Liver (tissue), 9 donors: ENCODE data around the gene E2F8. TPM values are rescaled to one million over a fixed set of nuclear protein-coding genes. Genes with fewer than 3 reads are reported as not detected.

ENCODE experiments used
- DNase-seq: peaks from one replicate; pipeline ENCODE4 v3.0.0-alpha.2; 2017; ENCODE audit warnings: low spot score
- H3K27ac ChIP-seq, 2 donors: one replicate each; pipeline ENCODE4 v1.7.0; 2013; ENCODE audit warnings: inconsistent platforms in 2 of 2, low read length in 2 of 2, control low read depth in 1 of 2, low read depth in 1 of 2, mild to moderate bottlenecking in 1 of 2
- H3K27me3 ChIP-seq, 4 donors: one replicate each; pipeline versions ENCODE4 v1.6.1 to v1.7.0; 2013; ENCODE audit warnings: low read length in 3 of 4, inconsistent platforms in 1 of 4, mild to moderate bottlenecking in 1 of 4, moderate library complexity in 1 of 4; ENCODE audit not compliant: control insufficient read depth in 4 of 4, insufficient read depth in 4 of 4
- H3K36me3 ChIP-seq, 4 donors: one replicate each; pipeline versions ENCODE4 v1.6.1 to v1.7.0; 2013; ENCODE audit warnings: low read length in 3 of 4, mild to moderate bottlenecking in 3 of 4, low read depth in 1 of 4, moderate library complexity in 1 of 4; ENCODE audit not compliant: control insufficient read depth in 4 of 4, insufficient read depth in 3 of 4
- H3K4me1 ChIP-seq, 4 donors: one replicate each; pipeline versions ENCODE4 v1.6.1 to v1.7.0; 2013; ENCODE audit warnings: low read length in 3 of 4, mild to moderate bottlenecking in 3 of 4, moderate library complexity in 1 of 4; ENCODE audit not compliant: control insufficient read depth in 4 of 4, insufficient read depth in 4 of 4
- H3K4me3 ChIP-seq, 3 donors: one replicate each; pipeline versions ENCODE4 v1.6.1 to v1.7.0; 2013; ENCODE audit warnings: low read length in 3 of 3, control low read depth in 1 of 3, low read depth in 1 of 3, mild to moderate bottlenecking in 1 of 3
- H3K9ac ChIP-seq, 2 donors: one replicate each; pipeline ENCODE4 v1.7.0; 2013; ENCODE audit warnings: low read length in 2 of 2, mild to moderate bottlenecking in 2 of 2, moderate library complexity in 2 of 2, control low read depth in 1 of 2, low read depth in 1 of 2
- H3K9me3 ChIP-seq, 4 donors: one replicate each; pipeline versions ENCODE4 v1.6.1 to v1.7.0; 2013; ENCODE audit warnings: low read length in 3 of 4; ENCODE audit not compliant: control insufficient read depth in 4 of 4
- EGR1 ChIP-seq, 2 donors: IDR thresholded peaks; 2 replicates each; pipeline ENCODE4 v1.6.1; 2016 to 2018; ENCODE audit warnings: antibody characterized with exemption in 2 of 2, low read depth in 2 of 2
- FOXA2 ChIP-seq: IDR thresholded peaks from 2 replicates; pipeline ENCODE4 v1.6.1; 2016; ENCODE audit warnings: antibody characterized with exemption
- GABPA ChIP-seq, 2 donors: IDR thresholded peaks in 1 of 2; conservative IDR thresholded peaks in 1 of 2; 2 replicates each; pipeline ENCODE4 v1.6.1; 2016; ENCODE audit warnings: antibody characterized with exemption in 2 of 2, mild to moderate bottlenecking in 1 of 2, moderate library complexity in 1 of 2
- HNF4A ChIP-seq, 2 donors: conservative IDR thresholded peaks; 2 replicates each; pipeline ENCODE4 v1.6.1; 2016; ENCODE audit warnings: antibody characterized with exemption in 2 of 2, mild to moderate bottlenecking in 2 of 2
- HNF4G ChIP-seq: IDR thresholded peaks from 2 replicates; pipeline ENCODE4 v1.6.1; 2016; ENCODE audit warnings: antibody characterized with exemption
- JUND ChIP-seq, 2 donors: IDR thresholded peaks; 2 replicates each; pipeline ENCODE4 v1.6.1; 2016; ENCODE audit warnings: antibody characterized with exemption in 2 of 2
- RAD21 ChIP-seq, 2 donors: IDR thresholded peaks; 2 replicates each; pipeline ENCODE4 v1.6.1; 2016; ENCODE audit warnings: antibody characterized with exemption in 2 of 2, mild to moderate bottlenecking in 2 of 2
- REST ChIP-seq: IDR thresholded peaks from 2 replicates; pipeline ENCODE4 v1.6.1; 2016; ENCODE audit warnings: antibody characterized with exemption, mild to moderate bottlenecking
- RXRA ChIP-seq, 2 donors: IDR thresholded peaks; 2 replicates each; pipeline ENCODE4 v1.6.1; 2017 to 2018; ENCODE audit warnings: antibody characterized with exemption in 2 of 2, mild to moderate bottlenecking in 1 of 2
- SP1 ChIP-seq: IDR thresholded peaks from 2 replicates; pipeline ENCODE4 v1.6.1; 2018; ENCODE audit warnings: antibody characterized with exemption, mild to moderate bottlenecking
- YY1 ChIP-seq: IDR thresholded peaks from 2 replicates; pipeline ENCODE4 v1.6.1; 2016; ENCODE audit warnings: antibody characterized with exemption, mild to moderate bottlenecking
- WGBS: extraction: QIAGEN DNeasy Blood & Tissue Kit; methylation state at CpG from one replicate; pipeline ENCODE4 v1.1.7; 2013; 5-methylcytosine and 5-hydroxymethylcytosine counted together
- polyA plus RNA-seq, 2 donors: library from polyadenylated mRNA; stranded (reverse) in 1 of 2; unstranded in 1 of 2; fragments of 200-250 nt in 1 of 2; fragments of >200 nt in 1 of 2; fragmentation: Nextera tagmentation in 1 of 2; extraction: Ambion mirVana in 1 of 2; gene quantifications; one replicate each; pipeline versions ENCODE4 v1.2.1 to v1.2.3, GENCODE V29; 2013 to 2015
- total RNA-seq, 2 donors: library from RNA; depleted of rRNA; stranded (reverse); fragments of >200 nt; gene quantifications; one replicate each; pipeline ENCODE4 v1.2.3, GENCODE V29; 2014
- donor health status: healthy.
- donor health status: healthy.
- donor health status: healthy.
- donor health status: healthy.
- donor health status: healthy.

The E2F8 gene
- total RNA-seq (1 to 10 TPM in 1 of 2 donors, not detected in 1; 9.6 TPM), polyA plus RNA-seq (under 1 TPM; 0.14 to 0.66 TPM)

GRCh38 chr11:19240420-19241259 is at the start of gene E2F8:
Gene E2F8 (minus strand): TSS chr11:19240945. CDS start chr11:19240121, 824 bp downstream.
- Histone ChIP-seq H3K9ac (no peak within 1 kb of the TSS), H3K27me3 (peaks cover 0 to 3% (median 2%) of the 10 kb centered on the region in 4 donors), H3K4me3 (peak within 1 kb of the TSS; percentile 39 to 84 (median 57)), H3K4me1 (peaks cover 6 to 22% (median 19%) of the 10 kb centered on the region in 4 donors), H3K36me3 (no peaks in the 10 kb centered on the region), H3K27ac (no peak within 1 kb of the TSS), H3K9me3 (no peaks in the 10 kb centered on the region)
- DNase-seq: peak; percentile 97
- WGBS: 1% methylated on average over 59 of the region's 59 CpGs
- TF ChIP-seq REST (peak; percentile 47), SP1 (peak; percentile 49), FOXA2 (no peak), GABPA (IDR thresholded peaks at IDR 0.05 in 1 of 2, conservative IDR thresholded peaks at IDR 0.05 in 1 of 2) (peak in 1 of 2 donors; percentile 82), HNF4G (no peak), YY1 (peak; percentile 19)

GRCh38 chr11:19290356-19290755 is 49.6 kb upstream of the E2F8 start:
- no peaks in the 10 kb centered on the region for H3K9me3 ChIP-seq
- TF ChIP-seq EGR1 (IDR thresholded peaks at IDR 0.05; ENCODE audit: low read depth in 2 of 2) (no peak), HNF4A (conservative IDR thresholded peaks at IDR 0.05) (no peak), HNF4G (no peak), JUND (IDR thresholded peaks at IDR 0.05) (no peak), RAD21 (IDR thresholded peaks at IDR 0.05) (no peak)
- H3K9ac ChIP-seq: no peak overlapping the region
- H3K27ac ChIP-seq: no peak overlapping the region
- WGBS: 94% methylated on average over 2 of the region's 2 CpGs
- no peaks in the 10 kb centered on the region for H3K27me3 ChIP-seq
- H3K4me3 ChIP-seq: no peak overlapping the region
- no peak for DNase-seq
- H3K4me1 ChIP-seq: no peaks in the 10 kb centered on the region
- no peaks in the 10 kb centered on the region for H3K36me3 ChIP-seq

- H3K27me3 ChIP-seq: no peaks in the 10 kb centered on the region
- no peaks in the 10 kb centered on the region for H3K9me3 ChIP-seq
- H3K4me1 ChIP-seq: no peaks in the 10 kb centered on the region
- TF ChIP-seq RXRA (IDR thresholded peaks at IDR 0.05): no peak
- no peak overlapping the region for H3K9ac ChIP-seq
- H3K27ac ChIP-seq: no peak overlapping the region
- no peak overlapping the region for H3K4me3 ChIP-seq
- WGBS: 76% methylated on average over 3 of the region's 3 CpGs
- no peak for DNase-seq
- H3K36me3 ChIP-seq: no peaks in the 10 kb centered on the region
Observed at GRCh38 chr11:19288256-19288655, 47.5 kb upstream of the E2F8 start.
